Omental fat pad (tissue), 4 donors: Measurements from ENCODE around the gene TMEM138. TPM values are rescaled to one million over a fixed set of nuclear protein-coding genes. Genes with fewer than 3 reads are reported as not detected.

Experiments used
- ATAC-seq: fragments of 150-250 bp; one replicate; pipeline ENCODE4 v1.9.1; 2016; ENCODE audit warnings: mild to moderate bottlenecking, moderate library complexity; ENCODE audit not compliant: low FRiP score
- DNase-seq: peaks from one replicate; pipeline ENCODE4 v3.0.0-alpha.2; 2019; ENCODE audit warnings: low spot score
- CTCF ChIP-seq, 3 donors: fragments of 450-650 bp; IDR thresholded peaks; one replicate each; pipeline ENCODE4 v1.5.1; 2016 to 2017; ENCODE audit warnings: antibody characterized with exemption in 3 of 3, mild to moderate bottlenecking in 3 of 3, moderate library complexity in 2 of 3
- total RNA-seq, 4 donors: library from RNA; depleted of rRNA; stranded (reverse); fragments of >200 nt; gene quantifications; one replicate each; pipeline ENCODE4 v1.1.0, GENCODE V29; 2016

The TMEM138 gene
- total RNA-seq, 4 donors from 2014 or later: 31.6 to 40.8 (median 38.1) TPM

- no peak for DNase-seq
- TF ChIP-seq CTCF (IDR thresholded peaks at IDR 0.05): no peak
- ATAC-seq: no peak
Observed at GRCh38 chr11:61411589-61411988, 49.4 kb downstream of the TMEM138 start.

- DNase-seq (no peak), ATAC-seq (no peak)
- TF ChIP-seq CTCF (IDR thresholded peaks at IDR 0.05): no peak
Observed at GRCh38 chr11:61413496-61413895, 51.3 kb downstream of the TMEM138 start.

- no peak for DNase-seq
- no peak for TF ChIP-seq CTCF (IDR thresholded peaks at IDR 0.05)
- ATAC-seq: no peak
Observed at GRCh38 chr11:61414547-61414946, 52.4 kb downstream of the TMEM138 start.

GRCh38 chr11:61415381-61415780 is 53.2 kb downstream of the TMEM138 start:
- no peak for ATAC-seq
- TF ChIP-seq CTCF (IDR thresholded peaks at IDR 0.05): no peak
- no peak for DNase-seq

- DNase-seq (no peak), ATAC-seq (no peak)
- no peak for TF ChIP-seq CTCF (IDR thresholded peaks at IDR 0.05)
Observed at GRCh38 chr11:61416941-61417340, 54.8 kb downstream of the TMEM138 start.

- no peak for ATAC-seq
- DNase-seq: no peak
Observed at GRCh38 chr11:61417670-61418069, 55.5 kb downstream of the TMEM138 start.

More at GRCh38 chr11:61417670-61418069, 55.5 kb downstream of the TMEM138 start:
- TF ChIP-seq CTCF (IDR thresholded peaks at IDR 0.05): no peak
